Neural progenitor cell (in vitro differentiated cells): ENCODE data around the gene RASGRP2. TPM values are rescaled to one million over a fixed set of nuclear protein-coding genes. Genes with fewer than 3 reads are reported as not detected.

Experiments
- DNase-seq: peaks from one replicate; pipeline ENCODE4 v3.0.0-alpha.2; 2016; ENCODE audit warnings: low spot score
- H2AFZ ChIP-seq: fragments of 200-600 bp; sonication (generic); replicated peaks from 2 replicates; pipeline ENCODE4 v1.6.1; 2016; ENCODE audit warnings: antibody characterized with exemption
- H3F3A ChIP-seq: fragments of 200-600 bp; sonication (generic); 2 replicates; pipeline ENCODE4 v1.6.1; 2016; ENCODE audit warnings: antibody characterized with exemption, low read depth
- H3K27ac ChIP-seq: fragments of 200-600 bp; sonication (generic); 2 replicates; pipeline ENCODE4 v1.5.1; 2016; ENCODE audit warnings: mild to moderate bottlenecking
- H3K27me3 ChIP-seq: fragments of 200-600 bp; sonication (generic); 2 replicates; pipeline ENCODE4 v1.6.1; 2016; ENCODE audit warnings: mild to moderate bottlenecking, moderate library complexity
- H3K36me3 ChIP-seq: fragments of 200-600 bp; sonication (generic); 2 replicates; pipeline ENCODE4 v1.5.1; 2016
- H3K4me1 ChIP-seq: fragments of 200-600 bp; sonication (generic); 2 replicates; pipeline ENCODE4 v1.6.1; 2016; ENCODE audit warnings: mixed run types
- H3K4me2 ChIP-seq: fragments of 200-600 bp; sonication (generic); 2 replicates; pipeline ENCODE4 v1.6.1; 2016
- H3K4me3 ChIP-seq: fragments of 200-600 bp; sonication (generic); 2 replicates; pipeline ENCODE4 v1.5.1; 2016
- H3K79me2 ChIP-seq: fragments of 200-600 bp; sonication (generic); 2 replicates; pipeline ENCODE4 v1.6.1; 2016; ENCODE audit warnings: low read depth
- H3K9ac ChIP-seq: fragments of 200-600 bp; sonication (generic); 2 replicates; pipeline ENCODE4 v1.6.1; 2016
- H3K9me3 ChIP-seq: fragments of 200-600 bp; sonication (generic); 2 replicates; pipeline ENCODE4 v1.5.1; 2016; ENCODE audit warnings: low read depth
- H4K20me1 ChIP-seq: fragments of 200-600 bp; sonication (generic); 2 replicates; pipeline ENCODE4 v1.6.1; 2016; ENCODE audit warnings: low read depth
- H3K27ac Mint-ChIP-seq: 3 replicates; pipeline ENCODE4 v1.8.0; 2021; ENCODE audit warnings: mixed read lengths
- H3K27me3 Mint-ChIP-seq: 2 replicates; pipeline ENCODE4 v1.8.0; 2022; ENCODE audit warnings: low read depth, mild to moderate bottlenecking, inconsistent platforms, moderate library complexity, mixed read lengths; ENCODE audit not compliant: insufficient read depth
- H3K36me3 Mint-ChIP-seq: 3 replicates; pipeline ENCODE4 v1.8.0; 2021; ENCODE audit warnings: mixed read lengths
- H3K4me1 Mint-ChIP-seq: 3 replicates; pipeline ENCODE4 v1.8.0; 2021; ENCODE audit warnings: mixed read lengths
- H3K4me3 Mint-ChIP-seq: 3 replicates; pipeline ENCODE4 v1.8.0; 2021; ENCODE audit warnings: mild to moderate bottlenecking, moderate library complexity, mixed read lengths
- H3K9me3 Mint-ChIP-seq: 3 replicates; pipeline ENCODE4 v1.8.0; 2020; ENCODE audit warnings: mixed read lengths
- CTCF ChIP-seq: fragments of 200-600 bp; sonication (generic); IDR thresholded peaks from 2 replicates; pipeline ENCODE4 v1.5.1; 2017; ENCODE audit warnings: antibody characterized with exemption, mild to moderate bottlenecking
- EZH2 ChIP-seq: fragments of 200-600 bp; sonication (generic); IDR thresholded peaks from 2 replicates; pipeline ENCODE4 v1.6.1; 2017; ENCODE audit warnings: antibody characterized with exemption, mild to moderate bottlenecking, moderate library complexity
- EZH2phosphoT487 ChIP-seq: fragments of 200-600 bp; sonication (generic); IDR thresholded peaks from 2 replicates; pipeline ENCODE4 v1.6.1; 2017; ENCODE audit warnings: antibody characterized with exemption
- total RNA-seq: library from RNA; depleted of rRNA; stranded (reverse); fragments of >200 nt; gene quantifications from 2 replicates; pipeline ENCODE4 v1.2.3, GENCODE V29; 2015; ENCODE audit warnings: low replicate concordance

RASGRP2 gene
- total RNA-seq, 1 donor from 2014 or later: 0.06 TPM

- H3K27me3 ChIP-seq: no peaks in the 10 kb centered on the region
- peaks cover under 1% of the 10 kb centered on the region for H3F3A ChIP-seq
- Mint-ChIP-seq H3K27me3 (peaks cover 9% of the 10 kb centered on the region), H3K9me3 (no peaks in the 10 kb centered on the region), H3K27ac (no peak overlapping the region), H3K4me1 (peaks cover 15% of the 10 kb centered on the region), H3K36me3 (no peaks in the 10 kb centered on the region), H3K4me3 (no peak overlapping the region)
- peaks cover 3% of the 10 kb centered on the region for H3K4me1 ChIP-seq
- no peak for DNase-seq
- no peaks in the 10 kb centered on the region for H3K79me2 ChIP-seq
- H4K20me1 ChIP-seq: no peaks in the 10 kb centered on the region
- no peak overlapping the region for H3K4me2 ChIP-seq
- no peak for TF ChIP-seq EZH2phosphoT487
- no peak for TF ChIP-seq EZH2
- TF ChIP-seq CTCF: no peak
- no peak overlapping the region for H3K9ac ChIP-seq
- H3K27ac ChIP-seq: no peak overlapping the region
- no peak overlapping the region for H2AFZ ChIP-seq
- H3K36me3 ChIP-seq: no peaks in the 10 kb centered on the region
- no peaks in the 10 kb centered on the region for H3K9me3 ChIP-seq
- H3K4me3 ChIP-seq: no peak overlapping the region
These were observed 10.4 kb upstream of the RASGRP2 start for GRCh38 chr11:64754124-64754918.

GRCh38 chr11:64753380-64754123 is 9.6 kb upstream of the RASGRP2 start:
- peaks cover 9% of the 10 kb centered on the region for H3K27me3 Mint-ChIP-seq
- H3K9me3 Mint-ChIP-seq: no peaks in the 10 kb centered on the region
- Histone ChIP-seq H3K9ac (no peak overlapping the region), H3K27me3 (no peaks in the 10 kb centered on the region), H3K79me2 (no peaks in the 10 kb centered on the region), H3K4me3 (no peak overlapping the region), H3K9me3 (no peaks in the 10 kb centered on the region), H3K27ac (no peak overlapping the region), H2AFZ (no peak overlapping the region), H4K20me1 (no peaks in the 10 kb centered on the region), H3K4me1 (no peaks in the 10 kb centered on the region), H3F3A (peaks cover under 1% of the 10 kb centered on the region), H3K4me2 (no peak overlapping the region), H3K36me3 (no peaks in the 10 kb centered on the region)
- DNase-seq: no peak
- TF ChIP-seq EZH2 (no peak), CTCF (no peak)
- peaks cover 9% of the 10 kb centered on the region for H3K4me1 Mint-ChIP-seq
- no peak overlapping the region for H3K4me3 Mint-ChIP-seq
- H3K36me3 Mint-ChIP-seq: no peaks in the 10 kb centered on the region
- H3K27ac Mint-ChIP-seq: no peak overlapping the region

GRCh38 chr11:64753019-64753379 is 9.1 kb upstream of the RASGRP2 start:
- H3K4me3 Mint-ChIP-seq: no peak overlapping the region
- H3K27ac Mint-ChIP-seq: peak overlapping the region; percentile 46
- Histone ChIP-seq H3K9ac (no peak overlapping the region), H3K9me3 (no peaks in the 10 kb centered on the region), H3K36me3 (no peaks in the 10 kb centered on the region), H2AFZ (no peak overlapping the region), H3K27ac (no peak overlapping the region), H3K4me2 (no peak overlapping the region), H3K27me3 (no peaks in the 10 kb centered on the region), H3K4me3 (no peak overlapping the region), H3K79me2 (no peaks in the 10 kb centered on the region), H3F3A (peaks cover 6% of the 10 kb centered on the region), H3K4me1 (no peaks in the 10 kb centered on the region), H4K20me1 (no peaks in the 10 kb centered on the region)
- H3K9me3 Mint-ChIP-seq: no peaks in the 10 kb centered on the region
- no peak for TF ChIP-seq EZH2phosphoT487
- TF ChIP-seq EZH2: no peak
- no peak for TF ChIP-seq CTCF
- H3K4me1 Mint-ChIP-seq: peaks cover 9% of the 10 kb centered on the region
- peaks cover 9% of the 10 kb centered on the region for H3K27me3 Mint-ChIP-seq
- DNase-seq: no peak
- H3K36me3 Mint-ChIP-seq: no peaks in the 10 kb centered on the region
